ENCODE results near the gene MAF.

The MAF gene

GRCh38 chr16:79600638-79601091 lies at the start of gene MAF:
MAF (minus strand) TSS chr16:79600737; CDS start chr16:79599902, 835 bp downstream.
- peak; percentile 78 for ATAC-seq

GRCh38 chr16:79648826-79649225 lies 48.3 kb upstream of the MAF start:
- ATAC-seq = no peak
- TF ChIP-seq TOX (CRISPR knock-in tag; IDR thresholded peaks at IDR 0.05; ENCODE audit: borderline replicate concordance) = no peak
- no peak for TF ChIP-seq PPARA (CRISPR knock-in tag; IDR thresholded peaks at IDR 0.05; ENCODE audit: borderline replicate concordance)
- no peak for TF ChIP-seq BACH2 (CRISPR knock-in tag; IDR thresholded peaks at IDR 0.05; ENCODE audit: borderline replicate concordance)
- TF ChIP-seq TCF4 (CRISPR knock-in tag; IDR thresholded peaks at IDR 0.05; ENCODE audit: borderline replicate concordance) = no peak
- no peak for TF ChIP-seq ISL1 (CRISPR knock-in tag; IDR thresholded peaks at IDR 0.05)
- TF ChIP-seq POU6F1 (CRISPR knock-in tag; IDR thresholded peaks at IDR 0.05; ENCODE audit: borderline replicate concordance, low read depth) = no peak
- TF ChIP-seq ZNF70 (CRISPR knock-in tag; IDR thresholded peaks at IDR 0.05) = no peak
- no peak for TF ChIP-seq OSR1 (CRISPR knock-in tag; IDR thresholded peaks at IDR 0.05)

More at GRCh38 chr16:79600638-79601091, at the start of gene MAF:
- no peak for TF ChIP-seq POU6F1 (CRISPR knock-in tag; IDR thresholded peaks at IDR 0.05; ENCODE audit: borderline replicate concordance, low read depth)
- no peak for TF ChIP-seq GLIS3 (CRISPR knock-in tag; IDR thresholded peaks at IDR 0.05)
- TF ChIP-seq PATZ1 (CRISPR knock-in tag; IDR thresholded peaks at IDR 0.05; ENCODE audit: borderline replicate concordance) = no peak
- TF ChIP-seq CSRNP3 (CRISPR knock-in tag; IDR thresholded peaks at IDR 0.05) = no peak
- no peak for TF ChIP-seq RARB (CRISPR knock-in tag; IDR thresholded peaks at IDR 0.05)
- no peak for TF ChIP-seq ZNF70 (CRISPR knock-in tag; IDR thresholded peaks at IDR 0.05)
- TF ChIP-seq ZFP3 (CRISPR knock-in tag; IDR thresholded peaks at IDR 0.05) = no peak
- TF ChIP-seq TCF4 (CRISPR knock-in tag; IDR thresholded peaks at IDR 0.05; ENCODE audit: borderline replicate concordance) = no peak
- TF ChIP-seq TSHZ2 (CRISPR knock-in tag; IDR thresholded peaks at IDR 0.05) = no peak
- TF ChIP-seq ZNF8 (CRISPR knock-in tag; IDR thresholded peaks at IDR 0.05) = no peak
- no peak for TF ChIP-seq TOX (CRISPR knock-in tag; IDR thresholded peaks at IDR 0.05; ENCODE audit: borderline replicate concordance)
- TF ChIP-seq CREB5 (CRISPR knock-in tag; IDR thresholded peaks at IDR 0.05; ENCODE audit: low read depth) = no peak
- TF ChIP-seq BACH2 (CRISPR knock-in tag; IDR thresholded peaks at IDR 0.05; ENCODE audit: borderline replicate concordance) = no peak
- TF ChIP-seq ZC3H10 (CRISPR knock-in tag; IDR thresholded peaks at IDR 0.05) = no peak
- no peak for TF ChIP-seq ZFP30 (CRISPR knock-in tag; IDR thresholded peaks at IDR 0.05)
- no peak for TF ChIP-seq ISL1 (CRISPR knock-in tag; IDR thresholded peaks at IDR 0.05)
- no peak for TF ChIP-seq OSR1 (CRISPR knock-in tag; IDR thresholded peaks at IDR 0.05)
- TF ChIP-seq SNAI2 (CRISPR knock-in tag; IDR thresholded peaks at IDR 0.05) = no peak
